ENCODE data around the gene STARD3NL. TPM values are rescaled to one million over a fixed set of nuclear protein-coding genes. Genes with fewer than 3 reads are reported as not detected.
A peak's percentile ranks its signal among the peaks of the same experiment; 100 is the strongest.

STARD3NL gene
- total and polyA plus RNA-seq, 4 experiments from 2014 or later: 11.4 to 54.4 (median 19.9) TPM

DNA sequence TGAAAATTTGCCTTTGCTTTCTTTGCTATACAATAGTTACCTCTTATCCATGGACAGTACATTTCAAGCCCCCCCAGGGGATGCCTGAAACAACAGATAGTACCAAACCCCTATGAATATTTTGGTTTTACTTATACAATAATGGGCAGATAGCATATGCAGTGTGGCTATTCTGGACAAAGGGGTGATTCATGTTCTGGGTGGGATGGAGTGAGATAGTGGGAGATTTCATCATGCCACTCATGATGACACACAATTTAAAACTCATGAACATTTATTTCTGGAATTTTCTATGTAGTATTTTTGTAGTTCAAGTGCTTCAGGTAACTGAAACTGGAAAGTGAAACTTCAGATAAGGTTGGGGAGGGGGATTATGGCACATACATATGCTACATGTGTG is 12.0 kb downstream of the STARD3NL start:
- Histone ChIP-seq H3K36me3 (ENCODE audit: insufficient read depth, low read length) (no peaks in the 10 kb centered on the region), H3K9me3 (ENCODE audit: control insufficient read depth in 1 of 2, low read length in 2 of 2) (no peaks in the 10 kb centered on the region), H3K4me3 (ENCODE audit: low read length in 2 of 2) (no peak overlapping the region), H3K4me1 (ENCODE audit: insufficient read depth, low read length) (peaks cover 4% of the 10 kb centered on the region), H3K27me3 (ENCODE audit: insufficient read depth, low read length) (no peaks in the 10 kb centered on the region), H3K27ac (ENCODE audit: low read depth, low read length) (no peak overlapping the region)
- Mint-ChIP-seq H3K9me3 (no peaks in the 10 kb centered on the region), H3K4me3 (no peak overlapping the region), H3K4me1 (peaks cover 35 to 48% (median 38%) of the 10 kb centered on the region in 4 donors), H3K36me3 (peaks cover 0 to 10% of the 10 kb centered on the region in 2 donors), H3K27ac (peak overlapping the region in 1 of 7 donors; percentile 60), H3K27me3 (no peaks in the 10 kb centered on the region)
- ChIA-PET CTCF (ENCODE audit: partially characterized antibody) (no interaction called here), POLR2A (ENCODE audit: partially characterized antibody) (no interaction called here)
- no peak for DNase-seq
- intact Hi-C loops (cut with micrococcal nuclease): no loop called here

DNA sequence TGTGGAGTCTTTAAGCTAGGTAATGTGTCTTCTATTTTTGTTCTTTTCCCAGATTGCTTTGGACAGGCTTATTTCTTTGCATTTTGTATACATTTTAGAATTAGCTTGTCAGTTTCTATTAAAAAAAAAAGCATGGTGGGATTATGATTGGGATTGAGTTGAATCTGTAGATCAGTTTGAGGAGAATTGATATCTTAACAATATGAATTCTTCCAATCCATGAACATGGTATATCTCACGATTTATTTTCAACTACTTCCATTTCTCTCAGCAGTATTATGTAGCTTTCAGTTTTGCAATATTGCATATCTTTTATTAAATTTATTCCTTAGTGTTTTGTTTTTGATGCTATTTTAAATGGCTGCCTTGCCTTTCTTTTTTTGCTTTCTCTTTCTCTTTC is 13.7 kb downstream of the STARD3NL start:
- peaks cover 31 to 49% (median 37%) of the 10 kb centered on the region in 4 donors for H3K4me1 Mint-ChIP-seq
- no peaks in the 10 kb centered on the region for H3K36me3 ChIP-seq (ENCODE audit: insufficient read depth, low read length)
- H3K4me3 ChIP-seq (ENCODE audit: low read length in 2 of 2): no peak overlapping the region
- H3K27ac ChIP-seq (ENCODE audit: low read depth, low read length): no peak overlapping the region
- CTCF ChIA-PET (ENCODE audit: partially characterized antibody): interaction anchor here (1.3 to 2.1 kb wide), 4 partner anchors 24 to 182 kb away, joined by 3 to 21 read pairs (median 4); no protein-coding TSS in a partner anchor
- H3K4me1 ChIP-seq (ENCODE audit: insufficient read depth, low read length): peaks cover 4% of the 10 kb centered on the region
- intact Hi-C loops (cut with micrococcal nuclease): no loop called here
- no peaks in the 10 kb centered on the region for H3K27me3 ChIP-seq (ENCODE audit: insufficient read depth, low read length)
- peak overlapping the region in 6 of 8 donors; percentile 33 to 80 (median 56) for H3K4me3 Mint-ChIP-seq
- no peaks in the 10 kb centered on the region for H3K27me3 Mint-ChIP-seq
- no peak for DNase-seq
- H3K9me3 ChIP-seq (ENCODE audit: control insufficient read depth in 1 of 2, low read length in 2 of 2): no peaks in the 10 kb centered on the region
- H3K9me3 Mint-ChIP-seq: no peaks in the 10 kb centered on the region
- peaks cover 0 to 4% of the 10 kb centered on the region in 2 donors for H3K36me3 Mint-ChIP-seq
- POLR2A ChIA-PET (ENCODE audit: partially characterized antibody): interaction anchor here (1.1 kb wide), 1 partner anchor 14 kb away, joined by 4 read pairs; the partner anchor contains the start of gene STARD3NL
- H3K27ac Mint-ChIP-seq: peak overlapping the region in 4 of 7 donors; percentile 4 to 79 (median 26)

DNA sequence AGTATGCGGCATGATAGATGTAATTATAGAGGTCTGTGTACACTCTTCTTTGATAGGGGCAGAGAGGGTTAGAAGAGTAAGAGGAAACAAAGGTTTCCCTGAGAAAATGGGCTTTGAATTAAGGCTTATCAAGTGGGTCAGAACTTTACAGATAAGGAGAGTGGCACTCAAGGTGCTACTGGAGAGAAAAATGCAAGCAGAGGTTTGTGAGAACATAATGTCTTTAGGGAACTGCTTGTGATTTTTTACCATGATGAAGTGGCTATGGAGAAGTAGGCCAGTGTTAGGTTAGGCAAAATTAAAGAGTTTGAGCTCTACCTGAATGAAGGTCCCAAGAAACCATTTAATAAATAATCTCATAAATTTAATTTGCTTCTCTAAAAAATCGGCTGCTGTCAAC is 14.3 kb downstream of the STARD3NL start:
- Histone ChIP-seq H3K4me3 (ENCODE audit: low read length in 2 of 2) (no peak overlapping the region), H3K9me3 (ENCODE audit: control insufficient read depth in 1 of 2, low read length in 2 of 2) (no peaks in the 10 kb centered on the region), H3K27ac (ENCODE audit: low read depth, low read length) (no peak overlapping the region), H3K27me3 (ENCODE audit: insufficient read depth, low read length) (no peaks in the 10 kb centered on the region), H3K36me3 (ENCODE audit: insufficient read depth, low read length) (no peaks in the 10 kb centered on the region), H3K4me1 (ENCODE audit: insufficient read depth, low read length) (peaks cover 4% of the 10 kb centered on the region)
- POLR2A ChIA-PET (ENCODE audit: partially characterized antibody): no interaction called here
- intact Hi-C loops (cut with micrococcal nuclease): no loop called here
- peak overlapping the region in 4 of 7 donors; percentile 4 to 79 (median 26) for H3K27ac Mint-ChIP-seq
- no peaks in the 10 kb centered on the region for H3K9me3 Mint-ChIP-seq
- CTCF ChIA-PET (ENCODE audit: partially characterized antibody): interaction anchor here (0.7 to 2.1 kb wide), 6 partner anchors 8 to 182 kb away, joined by 3 to 21 read pairs (median 4); no protein-coding TSS in a partner anchor
- H3K36me3 Mint-ChIP-seq: peaks cover 0 to 4% of the 10 kb centered on the region in 2 donors
- DNase-seq: no peak
- H3K4me3 Mint-ChIP-seq: peak overlapping the region in 6 of 8 donors; percentile 33 to 80 (median 56)
- peaks cover 26 to 54% (median 38%) of the 10 kb centered on the region in 4 donors for H3K4me1 Mint-ChIP-seq
- H3K27me3 Mint-ChIP-seq: no peaks in the 10 kb centered on the region

DNA sequence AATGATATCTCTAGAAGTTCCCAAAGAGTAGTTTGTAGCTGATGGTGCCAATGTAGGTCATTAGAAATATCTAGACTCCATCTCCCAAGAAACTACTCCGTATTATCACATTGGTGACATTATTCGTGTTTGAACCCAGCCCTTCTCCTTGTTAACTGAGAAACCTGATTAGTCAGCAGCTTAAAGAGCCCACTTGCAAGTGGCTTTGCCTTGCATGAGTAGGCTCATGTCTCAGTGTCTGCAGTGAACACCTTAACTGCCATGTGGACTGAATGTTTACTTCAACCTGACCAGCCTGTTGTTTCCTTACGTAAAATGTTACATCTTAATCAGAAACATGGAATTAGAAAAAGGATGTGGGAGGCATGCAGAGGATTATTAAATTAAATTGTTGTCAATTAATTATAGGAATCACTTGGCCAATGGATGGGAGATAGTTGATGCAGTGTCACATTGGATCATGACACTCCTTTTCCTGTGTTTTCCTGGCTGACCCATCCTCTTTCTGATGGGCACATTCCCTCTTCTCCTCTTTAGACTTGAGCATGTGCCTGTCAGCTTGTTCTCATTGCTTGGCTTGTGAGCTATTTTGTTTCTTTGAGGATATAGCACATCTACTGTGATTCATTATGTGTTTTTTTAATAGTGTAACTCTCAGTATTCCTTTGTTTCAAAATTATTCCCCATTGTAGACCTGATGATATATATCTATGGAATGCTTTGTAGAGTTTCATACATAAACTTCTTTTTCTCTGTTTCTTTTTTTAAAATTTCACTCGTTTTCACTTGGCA is 18.0 kb downstream of the STARD3NL start:
- Histone ChIP-seq H3K27ac (ENCODE audit: low read depth, low read length) (no peak overlapping the region), H3K9me3 (ENCODE audit: control insufficient read depth in 1 of 2, low read length in 2 of 2) (no peaks in the 10 kb centered on the region), H3K36me3 (ENCODE audit: insufficient read depth, low read length) (no peaks in the 10 kb centered on the region), H3K4me1 (ENCODE audit: insufficient read depth, low read length) (peaks cover 4% of the 10 kb centered on the region), H3K27me3 (ENCODE audit: insufficient read depth, low read length) (no peaks in the 10 kb centered on the region), H3K4me3 (ENCODE audit: low read length in 2 of 2) (no peak overlapping the region)
- ChIA-PET POLR2A (ENCODE audit: partially characterized antibody) (no interaction called here), CTCF (ENCODE audit: partially characterized antibody) (interaction anchor here (1.1 to 7.4 kb wide), 7 partner anchors 20 to 178 kb away, joined by 3 to 58 read pairs (median 6); no protein-coding TSS in a partner anchor)
- Mint-ChIP-seq H3K27ac (no peak overlapping the region), H3K9me3 (no peaks in the 10 kb centered on the region), H3K4me1 (peaks cover 17 to 35% (median 25%) of the 10 kb centered on the region in 4 donors), H3K27me3 (no peaks in the 10 kb centered on the region), H3K36me3 (peaks cover 2 to 4% of the 10 kb centered on the region in 2 donors), H3K4me3 (no peak overlapping the region)
- intact Hi-C loops (cut with micrococcal nuclease): loop anchor here (2.0 kb wide), 1 partner anchor 19 kb away; no protein-coding TSS in a partner anchor
- no peak for DNase-seq

DNA sequence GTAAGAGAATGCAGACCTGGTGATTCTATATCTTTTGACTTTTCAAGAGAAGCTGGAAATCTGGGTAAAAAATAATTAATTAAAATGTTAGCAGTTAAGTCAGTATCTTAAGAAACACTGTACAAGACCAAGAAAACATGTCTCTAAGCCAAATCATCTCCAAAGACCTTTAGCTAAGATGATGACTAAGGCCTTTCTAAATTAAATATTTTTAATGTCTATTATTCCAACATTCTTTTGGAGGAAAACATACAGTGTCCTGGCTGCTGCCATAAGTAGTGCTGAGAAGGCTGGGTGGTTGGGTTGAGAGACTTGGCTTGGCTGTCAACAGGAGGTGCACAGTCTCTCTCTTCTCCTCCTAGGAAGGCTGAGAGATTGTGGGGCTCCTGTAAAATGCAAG is 20.3 kb downstream of the STARD3NL start:
- intact Hi-C loops (cut with micrococcal nuclease): no loop called here
- H3K4me3 ChIP-seq (ENCODE audit: low read length in 2 of 2): no peak overlapping the region
- Mint-ChIP-seq H3K27me3 (no peaks in the 10 kb centered on the region), H3K9me3 (no peaks in the 10 kb centered on the region), H3K4me1 (peaks cover 6 to 23% (median 15%) of the 10 kb centered on the region in 4 donors), H3K4me3 (no peak overlapping the region), H3K27ac (no peak overlapping the region), H3K36me3 (peaks cover 9 to 10% of the 10 kb centered on the region in 2 donors)
- no peak overlapping the region for H3K27ac ChIP-seq (ENCODE audit: low read depth, low read length)
- DNase-seq: no peak
- no peaks in the 10 kb centered on the region for H3K9me3 ChIP-seq (ENCODE audit: control insufficient read depth in 1 of 2, low read length in 2 of 2)
- no peaks in the 10 kb centered on the region for H3K4me1 ChIP-seq (ENCODE audit: insufficient read depth, low read length)
- ChIA-PET CTCF (ENCODE audit: partially characterized antibody) (interaction anchor here (0.8 to 7.4 kb wide), 7 partner anchors 11 to 176 kb away, joined by 3 to 58 read pairs (median 6); no protein-coding TSS in a partner anchor), POLR2A (ENCODE audit: partially characterized antibody) (interaction anchor here (1.1 kb wide), 1 partner anchor 17 kb away, joined by 4 read pairs; no protein-coding TSS in a partner anchor)
- H3K36me3 ChIP-seq (ENCODE audit: insufficient read depth, low read length): no peaks in the 10 kb centered on the region
- H3K27me3 ChIP-seq (ENCODE audit: insufficient read depth, low read length): no peaks in the 10 kb centered on the region

DNA sequence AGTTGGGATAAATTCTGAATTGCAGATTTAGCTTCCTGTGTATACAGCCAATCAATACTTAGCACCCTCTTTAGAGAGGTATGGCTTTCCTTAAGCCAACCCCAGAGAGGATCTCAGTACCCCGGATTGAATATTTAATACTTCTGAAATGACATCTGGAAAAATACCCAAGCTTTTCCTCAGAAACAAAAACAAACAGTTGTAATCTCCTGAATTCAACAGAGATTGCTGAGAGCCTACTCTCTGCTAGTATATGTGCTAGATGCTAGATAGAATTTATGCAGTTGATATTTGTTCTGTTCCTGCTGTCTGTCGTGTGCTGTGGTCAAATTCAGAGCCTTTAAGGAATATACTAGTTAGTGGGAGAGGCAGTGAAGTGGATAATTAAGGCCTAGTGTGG is 21.1 kb downstream of the STARD3NL start:
- Mint-ChIP-seq H3K9me3 (peaks cover 0 to under 1% (median 0%) of the 10 kb centered on the region in 8 donors), H3K36me3 (peaks cover 9 to 16% of the 10 kb centered on the region in 2 donors), H3K4me1 (peaks cover 6 to 21% (median 14%) of the 10 kb centered on the region in 4 donors), H3K27me3 (no peaks in the 10 kb centered on the region), H3K4me3 (no peak overlapping the region), H3K27ac (peak overlapping the region in 1 of 7 donors; percentile 74)
- H3K4me3 ChIP-seq (ENCODE audit: low read length in 2 of 2): no peak overlapping the region
- H3K27ac ChIP-seq (ENCODE audit: low read depth, low read length): no peak overlapping the region
- no peaks in the 10 kb centered on the region for H3K36me3 ChIP-seq (ENCODE audit: insufficient read depth, low read length)
- no peak for DNase-seq
- H3K4me1 ChIP-seq (ENCODE audit: insufficient read depth, low read length): no peaks in the 10 kb centered on the region
- intact Hi-C loops (cut with micrococcal nuclease): no loop called here
- ChIA-PET POLR2A (ENCODE audit: partially characterized antibody) (interaction anchor here (1.1 kb wide), 1 partner anchor 16 kb away, joined by 4 read pairs; no protein-coding TSS in a partner anchor), CTCF (ENCODE audit: partially characterized antibody) (interaction anchor here (0.6 to 7.4 kb wide), 8 partner anchors 12 to 175 kb away, joined by 3 to 58 read pairs (median 6); no protein-coding TSS in a partner anchor)
- no peaks in the 10 kb centered on the region for H3K27me3 ChIP-seq (ENCODE audit: insufficient read depth, low read length)
- no peaks in the 10 kb centered on the region for H3K9me3 ChIP-seq (ENCODE audit: control insufficient read depth in 1 of 2, low read length in 2 of 2)

DNA sequence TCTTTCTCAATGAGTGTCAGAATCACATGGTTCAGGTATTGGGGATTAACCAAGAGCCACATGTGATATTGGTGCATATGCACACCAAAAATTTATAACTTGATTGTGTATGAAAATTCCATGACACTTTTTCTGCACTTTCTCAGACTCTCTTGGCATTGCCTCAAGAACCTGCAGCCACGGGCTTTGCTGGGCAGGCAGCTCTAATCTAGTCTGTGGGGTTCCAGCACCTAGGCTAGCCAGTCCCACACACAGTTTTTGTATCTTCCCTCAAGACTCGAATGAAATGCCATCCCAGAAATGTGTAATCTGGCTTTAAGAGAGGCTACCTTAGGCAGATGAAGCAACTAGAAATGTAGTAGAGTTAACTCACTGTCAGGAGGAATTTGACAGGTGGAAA is 21.7 kb downstream of the STARD3NL start:
- H3K27ac Mint-ChIP-seq: no peak overlapping the region
- H3K27me3 ChIP-seq (ENCODE audit: insufficient read depth, low read length): no peaks in the 10 kb centered on the region
- no peaks in the 10 kb centered on the region for H3K4me1 ChIP-seq (ENCODE audit: insufficient read depth, low read length)
- peaks cover 6 to 21% (median 14%) of the 10 kb centered on the region in 4 donors for H3K4me1 Mint-ChIP-seq
- peaks cover 9 to 16% of the 10 kb centered on the region in 2 donors for H3K36me3 Mint-ChIP-seq
- no peak overlapping the region for H3K4me3 Mint-ChIP-seq
- intact Hi-C loops (cut with micrococcal nuclease): no loop called here
- no peaks in the 10 kb centered on the region for H3K9me3 ChIP-seq (ENCODE audit: control insufficient read depth in 1 of 2, low read length in 2 of 2)
- POLR2A ChIA-PET (ENCODE audit: partially characterized antibody): no interaction called here
- no peak overlapping the region for H3K4me3 ChIP-seq (ENCODE audit: low read length in 2 of 2)
- DNase-seq: no peak
- peaks cover 0 to 1% (median 0%) of the 10 kb centered on the region in 8 donors for H3K9me3 Mint-ChIP-seq
- no peak overlapping the region for H3K27ac ChIP-seq (ENCODE audit: low read depth, low read length)
- CTCF ChIA-PET (ENCODE audit: partially characterized antibody): interaction anchor here (1.7 to 7.4 kb wide), 3 partner anchors 16 to 175 kb away, joined by 6 to 58 read pairs (median 40); no protein-coding TSS in a partner anchor
- no peaks in the 10 kb centered on the region for H3K36me3 ChIP-seq (ENCODE audit: insufficient read depth, low read length)
- no peaks in the 10 kb centered on the region for H3K27me3 Mint-ChIP-seq
